Measurements from ENCODE around the gene SMIM43.
A peak's percentile ranks its signal among the peaks of the same experiment; 100 is the strongest.

Gene SMIM43

GRCh38 chr4:121712001-121712651 lies 52.8 kb downstream of the SMIM43 start:
- H3K36me3 ChIP-seq (ENCODE audit: control insufficient read depth, insufficient read depth, low read length) = no peaks in the 10 kb centered on the region
- no peak overlapping the region for H3K4me3 ChIP-seq (replicated peaks; ENCODE audit: low read depth, low read length)
- no peak for DNase-seq (ENCODE audit: extremely low read depth, insufficient read length)
- H3K27me3 ChIP-seq (replicated peaks; ENCODE audit: control insufficient read depth, insufficient read depth, low read length) = no peaks in the 10 kb centered on the region
- no peak for TF ChIP-seq CTCF (IDR thresholded peaks at IDR 0.05; ENCODE audit: insufficient read depth, low read length, poor library complexity, severe bottlenecking)

DNA sequence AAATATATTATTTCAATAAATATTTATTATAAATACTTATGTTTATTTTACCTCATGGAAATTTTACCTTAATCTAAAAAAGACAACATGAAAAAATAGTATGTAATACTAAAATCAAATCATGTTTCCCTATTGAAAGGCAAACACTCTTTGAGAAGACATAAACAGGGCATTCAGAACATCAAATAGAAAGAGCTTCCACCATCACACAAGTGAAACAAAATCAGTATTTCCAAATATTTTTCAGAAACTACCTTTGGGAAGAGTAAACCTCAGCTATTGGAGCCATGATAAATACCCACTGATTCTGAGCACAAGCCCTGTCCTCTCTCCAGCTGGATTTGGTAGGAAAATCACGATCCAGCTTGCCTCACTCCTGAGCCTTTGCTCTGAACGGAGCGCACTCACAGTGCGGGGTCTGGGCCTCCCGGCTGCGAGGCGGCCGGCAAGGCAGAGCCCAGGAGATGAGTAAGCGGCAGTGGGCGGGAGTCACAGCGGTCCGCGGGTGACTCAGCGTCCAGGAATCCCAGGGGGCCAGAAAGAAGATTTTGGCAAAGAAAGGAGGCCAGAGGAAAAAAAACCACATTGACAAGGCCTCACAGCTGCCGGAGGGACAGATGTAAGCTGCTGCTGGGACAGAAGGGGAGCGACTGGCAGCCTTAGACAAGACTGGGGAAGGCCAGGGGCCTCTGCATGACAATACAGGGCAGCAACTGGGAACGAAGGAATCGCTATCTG lies 53.5 kb downstream of the SMIM43 start:
- peak; percentile 48 for DNase-seq (ENCODE audit: extremely low read depth, insufficient read length)
- no peak for TF ChIP-seq CTCF (IDR thresholded peaks at IDR 0.05; ENCODE audit: insufficient read depth, low read length, poor library complexity, severe bottlenecking)
- H3K36me3 ChIP-seq (ENCODE audit: control insufficient read depth, insufficient read depth, low read length) = no peaks in the 10 kb centered on the region
- H3K4me3 ChIP-seq (replicated peaks; ENCODE audit: low read depth, low read length) = no peak overlapping the region
- H3K27me3 ChIP-seq (replicated peaks; ENCODE audit: control insufficient read depth, insufficient read depth, low read length) = no peaks in the 10 kb centered on the region

DNA sequence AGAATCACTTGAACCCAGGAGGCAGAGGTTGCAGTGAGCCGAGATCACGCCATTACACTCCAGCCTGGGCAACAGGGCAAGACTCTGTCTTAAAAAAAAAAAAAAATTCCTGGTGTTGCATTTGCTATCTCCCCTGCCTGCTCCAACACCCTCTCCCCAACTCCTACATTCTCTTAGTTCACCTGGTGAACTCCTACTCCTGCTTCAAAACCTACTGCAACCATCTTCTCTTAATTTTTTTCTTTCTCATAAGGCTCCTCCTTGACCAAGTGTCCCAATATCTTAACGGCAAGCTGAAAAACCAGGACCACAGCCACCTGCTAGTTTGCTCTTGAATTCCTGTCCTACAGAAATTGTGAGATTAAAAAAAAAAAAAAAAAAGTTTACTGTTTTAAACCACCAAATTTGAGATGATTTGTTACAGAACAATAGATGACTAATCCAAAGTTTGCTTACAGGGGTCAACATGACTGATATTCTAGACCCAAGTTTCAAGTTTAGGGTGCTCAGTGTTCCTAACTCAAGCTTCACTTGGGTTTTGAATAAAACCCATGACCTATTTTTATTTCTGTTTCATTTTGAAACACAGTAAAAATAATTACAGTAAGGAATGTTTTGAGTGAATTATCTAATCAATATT lies 55.1 kb downstream of the SMIM43 start:
- no peak for TF ChIP-seq CTCF (IDR thresholded peaks at IDR 0.05; ENCODE audit: insufficient read depth, low read length, poor library complexity, severe bottlenecking)
- Histone ChIP-seq H3K4me3 (replicated peaks; ENCODE audit: low read depth, low read length) (no peak overlapping the region), H3K27me3 (replicated peaks; ENCODE audit: control insufficient read depth, insufficient read depth, low read length) (no peaks in the 10 kb centered on the region), H3K36me3 (ENCODE audit: control insufficient read depth, insufficient read depth, low read length) (no peaks in the 10 kb centered on the region)
- no peak for DNase-seq (ENCODE audit: extremely low read depth, insufficient read length)

All from GM06990 (cell line).